Hepatocyte (in vitro differentiated cells): ENCODE data around the gene AOAH.

ENCODE experiments used
- EZH2 ChIP-seq: fragments of 200-600 bp; sonication (generic); IDR thresholded peaks from 2 replicates; pipeline ENCODE4 v1.6.1; 2016; ENCODE audit warnings: antibody characterized with exemption, mild to moderate bottlenecking, borderline replicate concordance
- EZH2phosphoT487 ChIP-seq: fragments of 200-600 bp; sonication (generic); IDR thresholded peaks from one replicate; pipeline ENCODE4 v1.6.1; 2018; ENCODE audit warnings: antibody characterized with exemption, mild to moderate bottlenecking, low read depth, moderate library complexity; ENCODE audit not compliant: unreplicated experiment, severe bottlenecking
- TF ChIP-seq, protein P1 (sequence below): fragments of 200-600 bp; sonication (generic); IDR thresholded peaks from 2 replicates; pipeline ENCODE4 v1.5.1; 2016; ENCODE audit warnings: antibody characterized with exemption, mild to moderate bottlenecking; ENCODE audit not compliant: poor library complexity

DNA sequence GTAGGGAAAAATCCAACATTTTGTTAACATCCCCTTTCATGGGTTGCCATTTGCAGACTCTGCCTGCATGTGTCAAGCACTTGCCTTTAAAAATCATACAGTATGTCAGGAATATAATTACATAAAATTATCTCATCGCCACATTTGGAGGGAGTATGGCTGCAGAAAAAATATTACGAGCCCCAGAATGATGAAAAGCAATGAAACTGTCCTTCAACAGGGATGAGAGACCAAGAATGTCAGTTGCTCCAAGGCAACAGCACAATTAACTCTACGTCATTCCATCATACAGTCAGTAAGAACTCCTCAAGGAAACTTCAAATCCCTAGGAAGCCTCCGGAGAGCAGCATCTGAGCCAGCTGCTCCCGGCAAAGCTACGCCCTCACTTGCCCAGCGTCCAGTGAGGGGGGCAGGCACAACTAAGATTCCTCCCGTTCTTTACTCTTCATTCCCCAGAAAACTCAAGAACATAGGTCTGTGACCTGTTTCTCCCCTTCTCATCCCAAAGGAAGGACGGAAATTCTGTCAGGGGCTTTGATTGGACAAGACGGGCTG, 201.8 kb downstream of the AOAH start:
- TF ChIP-seq, protein P1, sequence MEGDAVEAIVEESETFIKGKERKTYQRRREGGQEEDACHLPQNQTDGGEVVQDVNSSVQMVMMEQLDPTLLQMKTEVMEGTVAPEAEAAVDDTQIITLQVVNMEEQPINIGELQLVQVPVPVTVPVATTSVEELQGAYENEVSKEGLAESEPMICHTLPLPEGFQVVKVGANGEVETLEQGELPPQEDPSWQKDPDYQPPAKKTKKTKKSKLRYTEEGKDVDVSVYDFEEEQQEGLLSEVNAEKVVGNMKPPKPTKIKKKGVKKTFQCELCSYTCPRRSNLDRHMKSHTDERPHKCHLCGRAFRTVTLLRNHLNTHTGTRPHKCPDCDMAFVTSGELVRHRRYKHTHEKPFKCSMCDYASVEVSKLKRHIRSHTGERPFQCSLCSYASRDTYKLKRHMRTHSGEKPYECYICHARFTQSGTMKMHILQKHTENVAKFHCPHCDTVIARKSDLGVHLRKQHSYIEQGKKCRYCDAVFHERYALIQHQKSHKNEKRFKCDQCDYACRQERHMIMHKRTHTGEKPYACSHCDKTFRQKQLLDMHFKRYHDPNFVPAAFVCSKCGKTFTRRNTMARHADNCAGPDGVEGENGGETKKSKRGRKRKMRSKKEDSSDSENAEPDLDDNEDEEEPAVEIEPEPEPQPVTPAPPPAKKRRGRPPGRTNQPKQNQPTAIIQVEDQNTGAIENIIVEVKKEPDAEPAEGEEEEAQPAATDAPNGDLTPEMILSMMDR: no peak
- TF ChIP-seq EZH2: no peak
- TF ChIP-seq EZH2phosphoT487: no peak
